Fibroblast of villous mesenchyme (primary cell): ENCODE data around the gene FCHO2. TPM values are rescaled to one million over a fixed set of nuclear protein-coding genes. Genes with fewer than 3 reads are reported as not detected.
A peak's percentile ranks its signal among the peaks of the same experiment; 100 is the strongest.

Experiments used
- DNase-seq: peaks from one replicate; pipeline ENCODE4 v3.0.0-alpha.2; 2010; ENCODE audit warnings: low read depth
- H3K4me3 ChIP-seq: 2 replicates; pipeline ENCODE4 v1.5.1; 2011; ENCODE audit warnings: low read depth, mild to moderate bottlenecking, low read length
- total RNA-seq: library from RNA; depleted of rRNA; stranded (reverse); fragments of >200 nt; gene quantifications from 2 replicates; pipeline ENCODE4 v1.2.3, GENCODE V29; 2012
- TF ChIP-seq, protein P1 (sequence below): IDR thresholded peaks from 2 replicates; pipeline ENCODE4 v1.5.1; 2012; ENCODE audit warnings: low read depth, mild to moderate bottlenecking, low read length; ENCODE audit not compliant: insufficient read depth

Gene FCHO2
- 11.9 and 16.8 TPM in 2 replicates for total RNA-seq

- TF ChIP-seq, protein P1, sequence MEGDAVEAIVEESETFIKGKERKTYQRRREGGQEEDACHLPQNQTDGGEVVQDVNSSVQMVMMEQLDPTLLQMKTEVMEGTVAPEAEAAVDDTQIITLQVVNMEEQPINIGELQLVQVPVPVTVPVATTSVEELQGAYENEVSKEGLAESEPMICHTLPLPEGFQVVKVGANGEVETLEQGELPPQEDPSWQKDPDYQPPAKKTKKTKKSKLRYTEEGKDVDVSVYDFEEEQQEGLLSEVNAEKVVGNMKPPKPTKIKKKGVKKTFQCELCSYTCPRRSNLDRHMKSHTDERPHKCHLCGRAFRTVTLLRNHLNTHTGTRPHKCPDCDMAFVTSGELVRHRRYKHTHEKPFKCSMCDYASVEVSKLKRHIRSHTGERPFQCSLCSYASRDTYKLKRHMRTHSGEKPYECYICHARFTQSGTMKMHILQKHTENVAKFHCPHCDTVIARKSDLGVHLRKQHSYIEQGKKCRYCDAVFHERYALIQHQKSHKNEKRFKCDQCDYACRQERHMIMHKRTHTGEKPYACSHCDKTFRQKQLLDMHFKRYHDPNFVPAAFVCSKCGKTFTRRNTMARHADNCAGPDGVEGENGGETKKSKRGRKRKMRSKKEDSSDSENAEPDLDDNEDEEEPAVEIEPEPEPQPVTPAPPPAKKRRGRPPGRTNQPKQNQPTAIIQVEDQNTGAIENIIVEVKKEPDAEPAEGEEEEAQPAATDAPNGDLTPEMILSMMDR = peak; percentile 68
- DNase-seq = peak; percentile 97
- H3K4me3 ChIP-seq = peak within 1 kb of the TSS; percentile 73
Measured at GRCh38 chr5:72955768-72956323, at the start of gene FCHO2. Gene FCHO2, plus strand, starts transcription at chr5:72956041. Its CDS starts 56 bp downstream, at chr5:72956097.

DNA sequence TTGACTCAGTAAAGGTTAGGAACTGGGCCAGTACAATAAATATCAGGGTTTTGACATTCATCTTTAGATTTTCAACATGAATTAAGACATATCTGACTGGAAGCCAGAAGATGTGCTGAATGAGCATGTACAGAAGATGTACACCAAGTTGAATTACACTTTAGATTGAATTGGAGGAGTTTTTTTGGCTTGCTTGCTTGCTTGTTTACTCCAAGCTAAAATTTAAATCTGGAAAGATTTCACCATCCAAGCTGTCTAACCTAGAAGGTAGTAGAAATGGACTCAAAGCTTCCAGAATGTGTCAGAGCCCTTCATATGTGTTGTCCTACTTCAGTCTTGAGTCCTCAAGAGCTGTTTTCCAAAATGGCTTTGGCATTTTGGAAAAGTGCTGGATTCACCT lies 49.0 kb upstream of the FCHO2 start:
- DNase-seq = no peak
- H3K4me3 ChIP-seq = no peak overlapping the region
- TF ChIP-seq, protein P1 = no peak

GRCh38 chr5:72908664-72909063 lies 47.2 kb upstream of the FCHO2 start:
- TF ChIP-seq, protein P1 = no peak
- no peak overlapping the region for H3K4me3 ChIP-seq
- peak; percentile 45 for DNase-seq

DNA sequence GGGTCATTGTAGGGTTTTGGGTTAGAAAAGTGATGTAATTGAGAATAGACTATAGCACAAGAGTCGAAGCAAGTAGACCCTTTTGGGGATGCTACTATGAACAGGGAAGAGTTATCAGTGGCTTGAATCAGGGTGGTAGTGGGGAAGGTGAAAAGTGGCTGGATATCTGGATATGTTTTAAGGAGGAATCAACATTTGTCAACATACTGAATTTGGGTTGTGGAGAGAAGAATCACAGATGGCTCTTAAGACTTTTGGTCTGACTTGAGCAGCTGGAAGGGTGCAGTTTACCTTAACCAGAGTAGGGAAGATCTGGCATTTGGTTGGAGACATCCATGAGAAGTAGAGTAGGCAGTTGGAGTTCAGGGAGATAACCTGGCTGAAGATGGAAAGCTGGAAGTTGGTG lies 38.5 kb upstream of the FCHO2 start:
- no peak for DNase-seq
- no peak overlapping the region for H3K4me3 ChIP-seq
- TF ChIP-seq, protein P1 = no peak

DNA sequence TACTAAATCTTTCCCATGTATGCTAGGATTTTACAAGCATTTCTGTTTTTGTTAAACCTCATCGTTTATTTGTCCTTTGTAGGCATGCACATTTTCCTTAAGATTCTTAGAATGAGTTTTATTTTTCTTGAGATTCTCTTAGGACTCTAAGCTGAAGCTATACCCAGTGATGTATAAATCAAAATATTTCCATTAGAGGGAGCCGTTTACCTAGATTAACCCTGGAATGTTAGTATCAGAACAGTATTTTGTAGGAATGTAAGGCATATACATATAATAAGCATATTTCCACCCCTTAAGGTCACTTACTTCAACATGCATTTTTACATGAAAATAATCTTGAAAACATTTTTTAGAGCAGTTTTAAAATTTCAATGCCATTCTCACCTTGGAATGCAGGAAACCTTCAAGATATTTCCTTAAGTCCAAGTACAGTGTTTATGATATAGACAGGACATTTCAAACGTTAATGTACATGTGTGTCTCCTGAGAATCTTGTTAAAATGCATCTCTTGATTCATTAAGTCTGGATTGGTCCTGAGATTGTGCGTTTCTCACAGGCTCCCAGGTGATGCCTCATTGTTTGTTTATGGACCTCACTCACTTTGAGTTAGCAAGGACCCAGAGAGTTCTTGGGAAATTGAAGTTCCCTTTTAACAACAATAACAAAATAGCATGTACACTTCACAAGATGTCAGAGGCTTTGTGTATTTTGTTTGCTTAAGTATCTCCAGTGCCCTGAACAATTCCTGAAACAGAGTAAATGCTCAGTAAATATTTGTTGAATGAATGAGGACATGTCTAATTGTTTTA lies 34.9 kb upstream of the FCHO2 start:
- DNase-seq = peak; percentile 21
- H3K4me3 ChIP-seq = no peak overlapping the region
- TF ChIP-seq, protein P1 = peak; percentile 14

- TF ChIP-seq, protein P1 = no peak
- no peak overlapping the region for H3K4me3 ChIP-seq
- no peak for DNase-seq
Measured at GRCh38 chr5:72921886-72922285, 34.0 kb upstream of the FCHO2 start.
